ENCODE measurements around the gene CNTN1. TPM values are rescaled to one million over a fixed set of nuclear protein-coding genes. Genes with fewer than 3 reads are reported as not detected.

CNTN1 gene
- total and polyA plus RNA-seq, 9 donors = 21.8 to 123 (median 44.1) TPM

DNA sequence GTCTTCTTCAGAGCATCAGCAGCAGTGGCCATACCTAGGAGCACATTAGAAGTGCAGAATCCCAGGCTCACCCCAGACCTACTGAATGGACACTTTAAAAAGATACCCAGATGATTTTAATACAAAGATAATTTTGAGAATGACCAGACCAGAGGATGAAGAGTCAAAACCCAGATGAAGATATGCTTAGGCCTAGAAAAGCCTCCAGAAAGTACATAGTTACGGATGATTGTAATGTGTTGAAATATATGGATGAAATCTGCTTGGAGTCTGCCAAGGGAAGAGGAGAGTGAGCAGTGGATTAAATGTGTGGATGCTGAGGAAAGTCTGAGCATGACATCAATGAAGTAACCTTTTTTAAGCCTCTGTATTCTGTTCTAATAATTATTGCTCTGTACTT, 245.7 kb downstream of the CNTN1 start:
- no peaks in the 10 kb centered on the region for H3K27me3 ChIP-seq
- TF ChIP-seq, protein P1, sequence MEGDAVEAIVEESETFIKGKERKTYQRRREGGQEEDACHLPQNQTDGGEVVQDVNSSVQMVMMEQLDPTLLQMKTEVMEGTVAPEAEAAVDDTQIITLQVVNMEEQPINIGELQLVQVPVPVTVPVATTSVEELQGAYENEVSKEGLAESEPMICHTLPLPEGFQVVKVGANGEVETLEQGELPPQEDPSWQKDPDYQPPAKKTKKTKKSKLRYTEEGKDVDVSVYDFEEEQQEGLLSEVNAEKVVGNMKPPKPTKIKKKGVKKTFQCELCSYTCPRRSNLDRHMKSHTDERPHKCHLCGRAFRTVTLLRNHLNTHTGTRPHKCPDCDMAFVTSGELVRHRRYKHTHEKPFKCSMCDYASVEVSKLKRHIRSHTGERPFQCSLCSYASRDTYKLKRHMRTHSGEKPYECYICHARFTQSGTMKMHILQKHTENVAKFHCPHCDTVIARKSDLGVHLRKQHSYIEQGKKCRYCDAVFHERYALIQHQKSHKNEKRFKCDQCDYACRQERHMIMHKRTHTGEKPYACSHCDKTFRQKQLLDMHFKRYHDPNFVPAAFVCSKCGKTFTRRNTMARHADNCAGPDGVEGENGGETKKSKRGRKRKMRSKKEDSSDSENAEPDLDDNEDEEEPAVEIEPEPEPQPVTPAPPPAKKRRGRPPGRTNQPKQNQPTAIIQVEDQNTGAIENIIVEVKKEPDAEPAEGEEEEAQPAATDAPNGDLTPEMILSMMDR (IDR thresholded peaks at IDR 0.05) = no peak
- no peak for TF ChIP-seq EP300 (IDR thresholded peaks at IDR 0.05)
- no peak for TF ChIP-seq POLR2A (IDR thresholded peaks at IDR 0.05)
- no peaks in the 10 kb centered on the region for H3K4me1 ChIP-seq (ENCODE audit: insufficient read depth)
- no peaks in the 10 kb centered on the region for H3K9me3 ChIP-seq
- no peak overlapping the region for H3K4me3 ChIP-seq
- no peak for DNase-seq
- H3K27ac ChIP-seq = no peak overlapping the region
- 88 to 100% (median 91%) methylated on average over 1 of the region's 1 CpG for WGBS, 3 donors
- intact Hi-C loops (cut with DNase I) = no loop called here
- no peaks in the 10 kb centered on the region for H3K36me3 ChIP-seq

DNA sequence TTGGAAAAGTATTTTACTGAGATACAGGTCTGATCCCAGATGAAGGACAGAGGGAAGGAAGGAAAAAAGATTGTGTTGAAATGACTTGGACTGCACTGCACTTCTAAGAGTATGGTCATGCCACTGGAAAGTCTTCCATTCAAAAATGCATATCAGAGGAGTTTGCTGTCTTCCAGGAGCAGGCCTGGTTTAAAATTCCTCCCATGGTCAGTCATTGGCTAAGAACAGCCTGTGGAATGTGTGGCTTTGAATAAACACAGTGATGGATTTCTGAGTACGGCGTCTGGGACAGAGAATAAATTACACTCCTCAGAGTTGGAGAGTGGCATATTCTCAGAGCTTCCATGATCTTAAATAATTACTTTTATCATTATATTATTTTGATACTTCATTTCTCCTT, 250.1 kb downstream of the CNTN1 start:
- no peaks in the 10 kb centered on the region for H3K4me1 ChIP-seq (ENCODE audit: insufficient read depth)
- no peak overlapping the region for H3K4me3 ChIP-seq
- DNase-seq = no peak
- TF ChIP-seq, protein P1 (IDR thresholded peaks at IDR 0.05) = no peak
- TF ChIP-seq EP300 (IDR thresholded peaks at IDR 0.05) (no peak), POLR2A (IDR thresholded peaks at IDR 0.05) (no peak)
- H3K27me3 ChIP-seq = no peaks in the 10 kb centered on the region
- WGBS, 3 donors = 52 to 66% (median 60%) methylated on average over 2 of the region's 2 CpGs
- H3K27ac ChIP-seq = no peak overlapping the region
- H3K36me3 ChIP-seq = no peaks in the 10 kb centered on the region
- no peaks in the 10 kb centered on the region for H3K9me3 ChIP-seq
- intact Hi-C loops (cut with DNase I) = loop anchor here in 3 of 4 donors (10.0 kb wide), 1 partner anchor 1082 kb away; no protein-coding TSS in a partner anchor

DNA sequence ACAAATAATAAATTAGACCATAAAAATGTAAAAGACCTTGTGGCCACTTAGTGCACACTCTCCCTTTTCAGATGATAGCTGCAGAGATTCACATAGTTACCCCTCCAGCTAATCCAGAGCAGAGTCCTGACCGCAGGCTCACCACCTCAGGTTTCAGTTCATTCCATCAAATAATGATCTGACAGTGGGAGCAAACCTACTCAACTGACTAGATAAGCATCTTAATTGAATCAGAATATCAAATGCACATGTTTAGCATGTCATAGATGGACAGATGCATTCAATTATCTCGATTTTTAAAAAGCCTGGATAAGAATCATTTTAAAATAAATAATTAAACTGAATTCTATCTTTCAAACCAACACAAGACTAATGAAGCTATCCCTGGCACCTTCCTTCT, 253.5 kb downstream of the CNTN1 start:
- no peak overlapping the region for H3K4me3 ChIP-seq
- DNase-seq = no peak
- H3K4me1 ChIP-seq (ENCODE audit: insufficient read depth) = no peaks in the 10 kb centered on the region
- no peaks in the 10 kb centered on the region for H3K27me3 ChIP-seq
- no peaks in the 10 kb centered on the region for H3K9me3 ChIP-seq
- intact Hi-C loops (cut with DNase I) = loop anchor here in 3 of 4 donors (10.0 kb wide), 1 partner anchor 1079 kb away; no protein-coding TSS in a partner anchor
- H3K27ac ChIP-seq = no peak overlapping the region
- H3K36me3 ChIP-seq = no peaks in the 10 kb centered on the region
- TF ChIP-seq POLR2A (IDR thresholded peaks at IDR 0.05) = no peak
- TF ChIP-seq, protein P1 (IDR thresholded peaks at IDR 0.05) = no peak
- no peak for TF ChIP-seq EP300 (IDR thresholded peaks at IDR 0.05)
- WGBS, 3 donors = 88 to 94% (median 90%) methylated on average over 2 of the region's 2 CpGs

DNA sequence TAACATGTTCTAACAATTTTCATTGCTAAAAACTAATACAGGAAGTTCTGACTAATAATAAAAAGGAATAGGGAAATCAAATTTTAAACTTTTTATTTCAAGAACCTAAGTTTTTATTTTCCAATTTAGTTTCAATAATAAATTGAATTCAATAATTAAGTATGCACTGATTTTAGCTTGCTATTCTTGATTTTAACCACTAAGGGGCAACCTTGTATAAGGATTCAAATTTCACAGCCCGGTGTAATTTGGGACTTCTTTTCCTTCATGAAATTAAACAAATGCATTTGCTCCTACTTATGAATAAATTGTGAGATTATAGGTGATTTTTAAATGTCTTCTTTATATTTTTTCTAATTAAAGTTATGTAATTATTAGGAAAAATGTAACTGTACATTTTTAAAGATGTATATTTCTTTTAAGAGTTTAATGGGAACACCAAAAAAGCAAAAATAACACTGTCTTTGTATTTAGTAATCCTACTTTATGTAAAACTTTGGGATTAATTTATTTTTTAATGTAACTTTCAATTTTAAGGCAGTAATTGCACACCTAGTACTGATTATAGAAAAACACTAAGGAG, 254.5 kb downstream of the CNTN1 start:
- Histone ChIP-seq H3K27ac (no peak overlapping the region), H3K4me3 (no peak overlapping the region), H3K9me3 (no peaks in the 10 kb centered on the region), H3K27me3 (no peaks in the 10 kb centered on the region), H3K36me3 (no peaks in the 10 kb centered on the region), H3K4me1 (ENCODE audit: insufficient read depth) (no peaks in the 10 kb centered on the region)
- intact Hi-C loops (cut with DNase I) = loop anchor here in 3 of 4 donors (10.0 kb wide), 1 partner anchor 1078 kb away; no protein-coding TSS in a partner anchor
- 1 to 4% (median 1%) methylated on average over 1 of the region's 1 CpG for WGBS, 3 donors
- TF ChIP-seq POLR2A (IDR thresholded peaks at IDR 0.05) = no peak
- TF ChIP-seq, protein P1 (IDR thresholded peaks at IDR 0.05) = peak in 2 of 3 donors; percentile 39 to 69
- no peak for DNase-seq

All from ovary (tissue), 9 donors.